HG02981 (cell line): ENCODE measurements around the gene KCNH3.

Experiments
- ATAC-seq: cut with Tn5 transposase; IDR thresholded peaks from one replicate; pipeline ENCODE4 v1.9.1; 2021; ENCODE audit warnings: mild to moderate bottlenecking, moderate library complexity; ENCODE audit not compliant: unreplicated experiment

Gene KCNH3

DNA sequence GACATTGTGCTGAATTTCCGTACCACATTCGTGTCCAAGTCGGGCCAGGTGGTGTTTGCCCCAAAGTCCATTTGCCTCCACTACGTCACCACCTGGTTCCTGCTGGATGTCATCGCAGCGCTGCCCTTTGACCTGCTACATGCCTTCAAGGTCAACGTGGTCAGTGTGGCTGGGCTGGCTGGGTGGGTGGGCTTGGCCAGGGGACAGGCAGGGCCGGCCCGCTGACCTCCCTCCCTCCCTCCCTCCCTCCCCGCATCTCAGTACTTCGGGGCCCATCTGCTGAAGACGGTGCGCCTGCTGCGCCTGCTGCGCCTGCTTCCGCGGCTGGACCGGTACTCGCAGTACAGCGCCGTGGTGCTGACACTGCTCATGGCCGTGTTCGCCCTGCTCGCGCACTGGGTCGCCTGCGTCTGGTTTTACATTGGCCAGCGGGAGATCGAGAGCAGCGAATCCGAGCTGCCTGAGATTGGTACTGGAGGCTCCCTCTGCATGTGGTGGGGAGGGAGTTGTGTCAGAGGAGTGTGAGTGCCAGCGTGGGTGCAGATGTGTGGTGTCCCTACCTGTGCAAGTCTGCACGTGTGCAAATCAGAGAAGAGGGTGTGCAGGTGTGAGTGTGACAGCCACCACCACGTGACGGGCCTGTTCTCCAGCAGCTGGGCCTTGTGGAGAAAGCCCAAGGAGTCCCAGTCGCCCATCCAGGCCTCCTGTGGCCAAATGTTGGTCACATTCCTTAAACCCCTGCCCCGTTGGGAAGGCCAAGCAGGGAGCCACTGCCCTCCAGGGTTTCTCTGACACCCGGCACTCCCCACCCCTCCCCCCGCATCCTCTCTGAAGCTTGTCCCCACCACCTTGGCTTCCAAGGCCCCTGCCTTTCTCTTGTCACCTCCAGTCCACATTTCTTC, 5.3 kb downstream of the KCNH3 start:
- no peak for ATAC-seq

DNA sequence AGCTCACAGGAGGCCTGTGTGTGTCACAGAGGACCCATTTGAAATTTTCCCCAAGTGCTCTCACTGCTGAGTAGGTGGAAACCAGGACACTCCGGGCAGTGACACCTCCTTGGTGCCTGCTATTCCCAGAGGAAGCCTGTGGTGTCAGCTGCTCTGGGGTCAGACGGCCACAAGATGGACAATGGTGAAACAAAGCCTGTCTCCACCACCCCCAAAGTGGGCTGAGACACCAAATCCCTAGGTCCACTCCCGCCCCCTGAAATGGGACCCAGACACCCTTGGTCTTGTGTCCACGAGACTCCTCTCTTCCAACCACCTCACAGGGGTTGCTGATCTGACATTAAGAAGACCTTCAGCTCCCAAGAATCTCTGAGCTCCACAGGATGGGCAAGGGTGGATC, 7.0 kb downstream of the KCNH3 start:
- no peak for ATAC-seq

DNA sequence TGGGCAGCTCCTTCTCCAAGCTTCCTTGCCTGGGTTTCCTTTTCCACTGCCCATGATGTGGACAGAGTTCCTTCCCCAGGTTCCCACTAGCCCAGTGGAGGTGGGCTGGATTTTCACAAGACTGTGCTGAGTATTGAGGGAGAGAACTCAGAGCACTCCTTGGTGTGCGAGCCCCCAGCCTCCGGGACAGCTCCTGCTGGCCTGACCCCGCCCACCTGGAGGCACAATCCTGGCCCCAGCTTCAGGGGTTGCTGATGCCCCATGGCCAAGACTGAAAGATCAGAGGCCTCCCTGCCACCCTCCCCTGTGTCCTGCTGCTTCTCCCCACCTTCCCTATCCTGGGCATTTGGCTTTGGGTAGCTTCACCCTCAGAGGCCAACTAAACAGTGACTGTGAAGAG, 7.7 kb downstream of the KCNH3 start:
- ATAC-seq, result no peak

DNA sequence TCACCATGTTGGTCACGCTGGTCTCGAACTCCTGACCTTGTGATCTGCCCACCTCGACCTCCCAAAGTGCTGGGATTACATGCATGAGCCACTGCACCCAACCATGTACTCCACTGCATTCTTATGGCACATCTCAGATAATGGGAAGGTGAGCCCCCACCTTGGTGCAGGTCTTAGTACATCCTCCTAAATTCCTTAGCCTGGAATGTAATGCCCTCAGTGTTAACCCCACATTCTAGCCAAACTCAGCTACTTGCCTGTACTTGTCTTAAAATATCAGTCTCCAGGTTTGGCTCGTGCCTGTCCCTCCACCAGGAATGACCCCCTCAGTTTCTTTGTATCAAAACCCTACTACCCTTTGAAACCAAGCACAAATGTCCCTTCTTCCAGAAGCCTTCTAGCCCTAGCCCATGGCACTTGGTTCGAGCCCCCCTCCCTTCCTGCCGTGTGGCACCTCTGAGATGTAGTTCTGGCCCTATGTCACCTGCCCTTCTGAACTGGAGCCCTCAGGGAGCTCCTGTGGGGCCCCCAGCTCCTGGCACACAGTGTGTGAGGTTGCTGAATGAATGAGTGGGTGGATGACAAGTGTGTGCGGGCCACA, 8.4 kb downstream of the KCNH3 start:
- ATAC-seq, result no peak

DNA sequence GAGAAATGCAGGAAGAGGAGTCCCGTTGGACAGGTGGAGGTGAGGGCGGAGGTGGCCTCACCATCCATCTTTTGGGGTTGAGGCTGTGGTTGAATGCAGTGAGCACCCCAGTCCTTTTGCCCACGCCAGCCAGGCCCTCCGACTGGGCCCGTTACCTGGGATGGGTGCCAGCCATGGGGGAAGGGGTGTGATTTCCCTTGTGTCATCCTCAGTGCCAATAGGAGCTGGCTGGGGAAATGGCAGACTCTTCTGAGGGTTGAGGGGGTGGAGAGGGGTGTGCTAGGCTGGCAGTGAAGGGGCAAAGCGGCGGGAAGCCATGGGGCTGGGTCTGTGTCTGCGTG, 9.6 kb downstream of the KCNH3 start:
- ATAC-seq, result no peak

DNA sequence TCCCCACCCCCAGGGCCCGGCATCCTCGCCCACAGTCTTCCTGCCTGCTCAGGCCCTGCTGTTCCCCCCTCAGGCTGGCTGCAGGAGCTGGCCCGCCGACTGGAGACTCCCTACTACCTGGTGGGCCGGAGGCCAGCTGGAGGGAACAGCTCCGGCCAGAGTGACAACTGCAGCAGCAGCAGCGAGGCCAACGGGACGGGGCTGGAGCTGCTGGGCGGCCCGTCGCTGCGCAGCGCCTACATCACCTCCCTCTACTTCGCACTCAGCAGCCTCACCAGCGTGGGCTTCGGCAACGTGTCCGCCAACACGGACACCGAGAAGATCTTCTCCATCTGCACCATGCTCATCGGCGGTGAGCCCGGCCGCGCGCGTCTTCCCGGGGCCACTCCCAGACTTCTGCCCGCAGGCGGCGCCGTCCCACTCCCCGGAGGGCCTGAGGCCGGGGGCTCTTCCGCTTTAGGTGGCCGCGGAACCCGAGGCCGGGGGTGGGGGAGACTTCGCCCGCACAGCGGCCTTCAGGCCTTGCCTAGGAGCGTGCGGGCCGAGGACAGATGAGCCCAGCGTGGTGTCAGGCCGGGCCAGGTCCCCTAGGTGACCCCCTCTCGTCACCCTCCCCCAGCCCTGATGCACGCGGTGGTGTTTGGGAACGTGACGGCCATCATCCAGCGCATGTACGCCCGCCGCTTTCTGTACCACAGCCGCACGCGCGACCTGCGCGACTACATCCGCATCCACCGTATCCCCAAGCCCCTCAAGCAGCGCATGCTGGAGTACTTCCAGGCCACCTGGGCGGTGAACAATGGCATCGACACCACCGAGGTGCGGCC, 10.2 kb downstream of the KCNH3 start:
- no peak for ATAC-seq

DNA sequence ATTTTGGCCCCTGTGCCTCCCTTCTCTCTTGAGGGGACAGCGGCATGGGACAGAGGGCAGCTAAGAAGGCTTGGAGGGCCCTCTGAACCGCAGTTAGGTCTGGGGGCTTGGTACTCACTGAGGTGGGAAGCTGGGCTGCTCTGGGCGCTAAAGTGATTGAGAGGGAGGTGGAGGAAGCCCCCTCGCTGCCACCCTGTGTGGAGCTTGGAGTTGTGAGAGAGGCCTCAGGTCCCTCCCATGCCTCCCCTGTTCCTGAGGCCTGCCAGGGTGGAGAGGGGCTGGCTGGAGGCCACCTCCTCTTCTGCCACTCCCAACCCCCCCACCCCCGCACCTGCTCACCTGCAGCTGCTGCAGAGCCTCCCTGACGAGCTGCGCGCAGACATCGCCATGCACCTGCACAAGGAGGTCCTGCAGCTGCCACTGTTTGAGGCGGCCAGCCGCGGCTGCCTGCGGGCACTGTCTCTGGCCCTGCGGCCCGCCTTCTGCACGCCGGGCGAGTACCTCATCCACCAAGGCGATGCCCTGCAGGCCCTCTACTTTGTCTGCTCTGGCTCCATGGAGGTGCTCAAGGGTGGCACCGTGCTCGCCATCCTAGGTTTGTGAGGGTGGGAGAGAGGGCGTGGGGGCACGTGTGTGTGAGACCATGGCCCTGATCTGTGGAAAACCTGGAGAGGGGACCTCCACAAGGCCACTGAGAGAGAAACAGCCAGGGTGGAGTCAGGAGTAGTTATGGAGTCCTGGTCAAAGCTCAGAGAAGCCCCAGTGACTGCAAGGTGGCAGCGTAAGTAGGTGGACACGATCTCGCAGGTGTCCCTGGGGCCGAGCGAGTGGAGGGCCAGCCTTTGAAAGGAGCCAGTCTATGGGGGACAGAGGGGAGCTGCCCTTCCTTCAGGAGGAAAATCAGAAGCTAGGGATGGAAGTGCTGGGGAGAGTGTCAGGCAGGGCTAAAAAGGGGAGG, 11.2 kb downstream of the KCNH3 start:
- no peak for ATAC-seq

DNA sequence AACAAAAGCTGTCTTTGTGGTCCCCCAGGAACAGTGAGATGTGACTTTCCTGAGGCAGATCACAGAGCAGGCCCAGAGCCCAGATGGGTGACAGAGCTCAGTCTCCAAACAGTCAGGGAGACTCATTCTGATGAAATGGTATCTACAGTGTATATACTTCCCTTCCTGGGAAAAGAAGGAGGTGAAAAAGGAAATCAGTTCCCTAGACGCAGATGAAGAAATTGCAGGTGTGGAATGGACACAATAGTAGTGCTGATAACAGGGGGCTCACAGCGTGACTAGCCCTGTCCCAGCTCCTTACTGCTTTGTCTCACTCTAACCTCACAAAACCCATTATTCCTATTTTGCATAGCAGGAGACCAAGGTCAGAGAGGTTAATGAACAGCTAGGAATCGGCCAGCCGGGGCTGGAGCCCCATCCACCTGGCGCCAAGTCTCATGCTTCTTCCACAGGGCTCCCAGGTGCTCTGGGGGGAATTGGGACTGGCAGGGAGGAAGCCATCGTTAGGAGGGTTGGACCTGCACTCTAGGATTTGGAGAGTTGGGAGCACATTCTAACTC, 11.9 kb downstream of the KCNH3 start:
- no peak for ATAC-seq

DNA sequence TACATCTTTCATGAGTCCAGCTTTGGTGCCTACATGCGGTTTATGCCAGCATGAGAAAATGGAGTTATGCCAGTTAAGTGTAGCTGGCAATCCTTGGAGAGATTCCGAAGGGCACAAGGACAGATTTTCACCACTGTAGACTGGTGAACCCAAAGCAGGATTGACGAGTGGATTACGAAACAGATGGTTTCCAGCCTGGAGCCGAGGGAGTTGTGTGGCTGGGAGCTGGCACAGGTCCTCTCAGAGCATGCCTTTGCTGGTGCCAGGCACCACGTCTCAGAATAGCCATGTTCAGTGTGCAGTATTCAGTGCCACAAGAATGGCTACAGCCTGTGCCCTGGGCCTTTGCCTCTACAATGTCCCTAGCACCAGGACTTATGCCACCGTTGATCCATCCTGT, 13.2 kb downstream of the KCNH3 start:
- ATAC-seq, result no peak

DNA sequence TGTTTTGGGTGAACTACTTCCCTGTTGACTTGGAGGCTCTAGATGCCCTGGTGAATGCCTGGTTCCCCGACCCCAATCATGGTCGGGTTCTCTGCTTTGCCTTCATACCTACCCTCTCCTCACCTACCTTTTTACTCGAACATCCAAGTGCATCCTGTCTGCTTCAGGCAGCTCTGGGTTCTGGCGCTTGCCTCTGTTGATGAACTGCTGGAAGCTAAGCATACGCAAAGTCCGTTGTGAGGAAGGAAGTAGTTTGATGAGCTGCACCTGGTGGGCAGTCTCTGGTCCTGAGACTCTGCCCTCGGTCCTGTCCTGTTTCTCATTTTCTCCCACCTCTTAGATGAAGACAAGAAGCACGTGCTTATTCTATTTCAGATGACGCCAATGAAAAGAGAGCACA, 13.6 kb downstream of the KCNH3 start:
- ATAC-seq, result no peak

DNA sequence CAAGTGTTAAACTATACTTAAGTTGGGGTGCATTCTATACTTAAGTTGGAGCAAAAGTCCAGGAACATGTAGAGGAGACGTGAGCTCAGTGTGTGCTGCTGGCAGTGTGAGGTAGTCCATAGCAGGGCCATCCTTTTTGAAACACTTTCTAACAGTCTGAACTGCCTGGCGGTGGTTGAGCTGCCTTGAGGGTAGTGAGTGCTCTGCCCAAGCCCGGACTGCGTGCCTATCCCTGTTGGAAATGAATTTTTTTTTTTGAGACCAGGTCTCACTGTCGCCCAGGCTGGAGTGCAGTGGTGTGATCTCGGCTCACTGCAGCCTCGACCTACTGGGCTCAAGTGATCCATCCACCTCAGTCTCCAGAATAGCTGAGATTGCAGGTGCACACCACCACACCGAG, 14.1 kb downstream of the KCNH3 start:
- ATAC-seq, result no peak

DNA sequence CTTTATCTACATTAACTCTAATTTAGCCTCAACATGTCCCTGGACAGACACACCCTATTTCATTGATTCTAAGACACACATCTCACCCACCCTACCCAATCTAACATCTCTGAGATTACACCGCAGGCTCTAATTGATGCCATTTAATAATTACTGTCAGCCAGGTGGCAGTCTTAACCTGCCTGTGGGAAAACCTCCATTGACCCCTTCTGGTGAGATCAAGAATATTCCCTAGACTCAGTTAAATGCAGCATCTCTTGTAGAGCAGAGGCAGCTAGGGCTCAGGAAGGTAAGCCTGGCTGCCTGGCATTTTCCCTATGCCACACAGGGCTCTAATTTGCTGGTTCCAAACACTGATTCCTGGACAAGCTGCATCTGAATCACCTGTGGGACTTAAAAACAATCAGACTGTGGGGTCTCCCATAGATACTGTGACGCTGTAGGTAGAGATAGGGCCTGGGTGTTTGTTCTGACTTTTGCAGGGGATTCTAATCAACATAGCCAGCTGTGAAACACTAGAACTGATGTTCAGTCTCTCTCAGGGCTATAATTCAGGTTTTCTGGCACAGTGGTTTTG, 14.8 kb downstream of the KCNH3 start:
- ATAC-seq, result no peak

DNA sequence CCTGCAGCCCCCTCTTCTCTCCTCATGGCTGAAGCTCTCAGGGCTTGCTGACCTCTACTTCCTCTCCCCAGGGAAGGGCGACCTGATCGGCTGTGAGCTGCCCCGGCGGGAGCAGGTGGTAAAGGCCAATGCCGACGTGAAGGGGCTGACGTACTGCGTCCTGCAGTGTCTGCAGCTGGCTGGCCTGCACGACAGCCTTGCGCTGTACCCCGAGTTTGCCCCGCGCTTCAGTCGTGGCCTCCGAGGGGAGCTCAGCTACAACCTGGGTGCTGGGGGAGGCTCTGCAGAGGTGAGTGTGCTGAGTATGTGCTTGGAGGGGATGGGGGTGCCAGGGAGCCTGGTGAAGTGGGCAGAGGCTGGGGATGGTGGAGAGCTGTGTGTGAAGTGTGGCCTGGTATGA, 15.4 kb downstream of the KCNH3 start:
- ATAC-seq, result no peak

DNA sequence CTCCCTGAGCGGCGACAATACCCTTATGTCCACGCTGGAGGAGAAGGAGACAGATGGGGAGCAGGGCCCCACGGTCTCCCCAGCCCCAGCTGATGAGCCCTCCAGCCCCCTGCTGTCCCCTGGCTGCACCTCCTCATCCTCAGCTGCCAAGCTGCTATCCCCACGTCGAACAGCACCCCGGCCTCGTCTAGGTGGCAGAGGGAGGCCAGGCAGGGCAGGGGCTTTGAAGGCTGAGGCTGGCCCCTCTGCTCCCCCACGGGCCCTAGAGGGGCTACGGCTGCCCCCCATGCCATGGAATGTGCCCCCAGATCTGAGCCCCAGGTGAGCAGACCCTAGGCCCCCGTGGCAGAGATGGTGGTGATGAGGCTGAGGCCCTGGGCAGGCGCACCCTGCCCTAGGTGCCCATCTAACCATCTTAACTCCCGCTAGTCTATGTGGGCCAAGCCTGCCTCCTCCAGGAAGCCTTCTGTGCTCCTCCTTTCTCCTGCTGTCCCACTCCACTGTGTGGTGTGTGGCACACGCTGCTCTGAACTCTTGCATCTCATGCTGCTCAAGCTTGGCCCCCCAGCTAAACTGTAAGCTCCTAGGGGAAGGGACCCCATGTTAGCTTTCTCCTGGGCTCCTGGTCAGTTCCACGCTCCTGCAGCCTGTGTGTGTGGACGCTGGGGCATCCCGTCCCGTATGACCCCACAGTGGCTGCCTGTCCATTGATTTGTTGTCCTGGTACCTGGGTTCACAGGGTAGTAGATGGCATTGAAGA, 17.0 kb downstream of the KCNH3 start:
- no peak for ATAC-seq

DNA sequence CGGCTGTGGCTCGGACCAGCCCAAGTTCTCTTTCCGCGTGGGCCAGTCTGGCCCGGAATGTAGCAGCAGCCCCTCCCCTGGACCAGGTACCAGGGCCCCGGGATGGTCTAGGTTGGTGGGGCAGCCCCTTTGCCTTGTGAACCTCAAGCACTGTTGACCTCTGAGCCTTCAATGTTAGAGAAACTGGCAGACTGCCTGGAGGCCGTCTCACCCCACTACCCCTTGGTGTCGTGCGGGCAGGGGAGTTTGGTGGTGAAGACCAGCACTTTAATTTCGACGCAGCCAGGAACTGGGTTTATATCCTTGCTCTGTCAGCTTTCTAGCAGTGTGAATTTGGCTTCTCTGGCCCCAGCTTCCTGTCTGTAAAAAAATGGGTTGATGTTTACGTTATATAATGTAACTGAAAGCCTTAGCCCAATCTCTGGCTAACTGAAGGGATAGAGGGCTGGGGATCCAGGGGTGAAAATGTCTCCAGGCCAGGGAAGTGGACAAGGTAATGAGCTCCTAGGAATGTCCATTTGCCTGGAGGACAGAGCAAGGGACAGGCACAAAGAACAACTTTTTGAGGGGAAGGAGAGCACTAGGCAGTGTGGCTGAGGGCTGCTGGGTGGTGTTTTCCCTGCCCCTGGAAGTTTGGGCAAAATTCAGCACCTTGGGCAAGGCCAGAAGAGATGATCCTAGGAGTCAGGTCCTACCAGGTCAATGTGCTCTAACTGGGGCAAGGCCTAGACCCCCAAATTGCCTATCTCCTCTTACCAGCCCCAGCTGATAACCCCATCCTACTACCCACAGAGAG, 17.8 kb downstream of the KCNH3 start:
- no peak for ATAC-seq

DNA sequence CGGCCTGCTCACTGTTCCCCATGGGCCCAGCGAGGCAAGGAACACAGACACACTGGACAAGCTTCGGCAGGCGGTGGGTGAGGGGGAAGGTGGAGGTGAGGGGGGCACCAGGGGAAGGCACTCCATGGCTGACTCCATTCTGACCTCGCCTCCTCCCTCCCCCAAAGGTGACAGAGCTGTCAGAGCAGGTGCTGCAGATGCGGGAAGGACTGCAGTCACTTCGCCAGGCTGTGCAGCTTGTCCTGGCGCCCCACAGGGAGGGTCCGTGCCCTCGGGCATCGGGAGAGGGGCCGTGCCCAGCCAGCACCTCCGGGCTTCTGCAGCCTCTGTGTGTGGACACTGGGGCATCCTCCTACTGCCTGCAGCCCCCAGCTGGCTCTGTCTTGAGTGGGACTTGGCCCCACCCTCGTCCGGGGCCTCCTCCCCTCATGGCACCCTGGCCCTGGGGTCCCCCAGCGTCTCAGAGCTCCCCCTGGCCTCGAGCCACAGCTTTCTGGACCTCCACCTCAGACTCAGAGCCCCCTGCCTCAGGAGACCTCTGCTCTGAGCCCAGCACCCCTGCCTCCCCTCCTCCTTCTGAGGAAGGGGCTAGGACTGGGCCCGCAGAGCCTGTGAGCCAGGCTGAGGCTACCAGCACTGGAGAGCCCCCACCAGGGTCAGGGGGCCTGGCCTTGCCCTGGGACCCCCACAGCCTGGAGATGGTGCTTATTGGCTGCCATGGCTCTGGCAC, 18.5 kb downstream of the KCNH3 start:
- ATAC-seq, result no peak

DNA sequence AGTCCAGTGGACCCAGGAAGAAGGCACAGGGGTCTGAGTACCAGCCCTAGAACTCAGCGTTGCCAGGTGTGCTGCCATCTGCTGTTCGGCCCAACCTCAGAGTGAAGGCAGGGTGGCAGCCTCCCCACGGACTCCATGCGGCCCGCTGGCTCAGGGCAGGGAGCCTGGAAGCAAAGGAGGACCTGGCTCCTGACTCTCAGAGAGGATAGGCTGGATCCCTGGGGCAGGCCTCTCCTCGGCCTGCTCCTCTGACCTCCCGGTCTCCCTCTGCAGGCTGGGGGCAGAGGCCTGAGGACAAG, 19.0 kb downstream of the KCNH3 start:
- no peak for ATAC-seq

DNA sequence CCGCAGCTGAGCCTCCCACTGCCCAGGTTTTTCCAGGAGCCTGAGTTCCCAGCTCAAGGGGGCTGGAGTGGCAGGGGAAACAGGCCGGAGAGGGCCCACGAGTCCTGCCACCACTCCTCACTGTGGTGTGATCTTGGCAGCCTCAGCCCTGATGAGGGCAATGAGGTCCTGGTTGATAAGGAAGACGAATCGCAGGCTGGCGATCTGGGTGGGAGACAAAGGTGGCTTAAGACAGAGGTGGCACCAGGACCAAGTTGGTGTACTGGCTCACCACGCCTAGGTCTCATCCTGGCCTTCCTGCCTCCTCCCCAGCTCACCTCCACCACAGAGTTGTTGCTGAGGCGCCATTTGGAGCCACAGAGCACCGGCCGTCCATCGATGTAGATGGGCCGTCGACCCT, 19.7 kb downstream of the KCNH3 start:
- ATAC-seq, result no peak
